HEK293 (cell line): ENCODE results near the gene LCA5L.

Source experiments
- CTCF ChIA-PET: fragments of 350-600 bp; formaldehyde crosslinking; extraction: SDS; loops from one replicate; lab custom pipeline; 2021; ENCODE audit warnings: antibody characterized with exemption; lab: Yijun Ruan, JAX
- POLR2A ChIA-PET: fragments of 300-600 bp; formaldehyde crosslinking; extraction: SDS; loops from one replicate; lab custom pipeline; 2020; ENCODE audit warnings: antibody characterized with exemption, inconsistent platforms; lab: Yijun Ruan, JAX
- H3K27ac ChIP-seq: fragments of 200-500 bp; sonication (Bioruptor generic); 2 replicates; pipeline ENCODE4 v1.5.1; 2014; ENCODE audit warnings: low read depth, low read length, control low read depth, inconsistent platforms; ENCODE audit errors: extremely low read depth
- H3K36me3 ChIP-seq, 2 experiments: fragments of 200-500 bp in 1 of 2; sonication (Bioruptor generic) in 1 of 2; 1 replicate in 1 of 2; 2 replicates in 1 of 2; pipeline ENCODE4 v1.5.1; 2014 to 2017; ENCODE audit warnings: inconsistent platforms in 2 of 2, low read length in 2 of 2; ENCODE audit not compliant: control insufficient read depth in 2 of 2, insufficient read depth in 1 of 2
- H3K4me1 ChIP-seq: fragments of 200-500 bp; sonication (Bioruptor generic); 2 replicates; pipeline ENCODE4 v1.5.1; 2014; ENCODE audit warnings: mild to moderate bottlenecking, low read length, inconsistent platforms; ENCODE audit not compliant: control insufficient read depth, insufficient read depth
- H3K4me3 ChIP-seq: 2 replicates; pipeline ENCODE4 v1.5.1; 2011; ENCODE audit warnings: low read depth, mild to moderate bottlenecking, control low read depth, low read length, moderate library complexity
- H3K9me3 ChIP-seq: fragments of 200-500 bp; sonication (Bioruptor generic); 2 replicates; pipeline ENCODE4 v1.5.1; 2014; ENCODE audit warnings: low read depth, low read length, inconsistent platforms; ENCODE audit not compliant: control insufficient read depth, insufficient read depth
- EGR2 ChIP-seq: fragments of 450-650 bp; formaldehyde crosslinking; IDR thresholded peaks from 2 replicates; pipeline ENCODE4 v1.5.1; 2016; ENCODE audit warnings: low read depth, missing biosample characterization, missing genetic modification characterization
- HOXC10 ChIP-seq: sonication (generic); formaldehyde crosslinking; IDR thresholded peaks from 2 replicates; pipeline ENCODE4 v1.8.1; 2023; ENCODE audit warnings: mild to moderate bottlenecking, missing genetic modification reagents
- MZF1 ChIP-seq: fragments of 450-650 bp; formaldehyde crosslinking; IDR thresholded peaks from 2 replicates; pipeline ENCODE4 v1.5.1; 2017; ENCODE audit warnings: missing biosample characterization, missing genetic modification characterization, borderline replicate concordance
- PRDM1 ChIP-seq: fragments of 450-650 bp; formaldehyde crosslinking; IDR thresholded peaks from 2 replicates; pipeline ENCODE4; 2016; ENCODE audit warnings: missing biosample characterization, missing genetic modification characterization
- REPIN1 ChIP-seq: fragments of 450-650 bp; formaldehyde crosslinking; IDR thresholded peaks from 2 replicates; pipeline ENCODE4 v1.5.1; 2017; ENCODE audit warnings: missing biosample characterization, missing genetic modification characterization, low read depth
- SP3 ChIP-seq: fragments of 450-650 bp; formaldehyde crosslinking; IDR thresholded peaks from 2 replicates; pipeline ENCODE4 v1.5.1; 2016; ENCODE audit warnings: missing biosample characterization, missing genetic modification characterization
- ZBTB1 ChIP-seq: fragments of 450-650 bp; formaldehyde crosslinking; IDR thresholded peaks from 2 replicates; pipeline ENCODE4 v1.5.1; 2016; ENCODE audit warnings: missing biosample characterization, missing genetic modification characterization
- ZBTB26 ChIP-seq: fragments of 450-650 bp; formaldehyde crosslinking; optimal IDR thresholded peaks from 2 replicates; pipeline ENCODE3; 2016; ENCODE audit warnings: missing biosample characterization, mild to moderate bottlenecking, missing genetic modification characterization
- ZNF132 ChIP-seq: fragments of 450-650 bp; formaldehyde crosslinking; IDR thresholded peaks from 2 replicates; pipeline ENCODE4 v1.5.1; 2017; ENCODE audit warnings: missing biosample characterization, missing genetic modification characterization, borderline replicate concordance
- ZNF138 ChIP-seq: fragments of 450-650 bp; formaldehyde crosslinking; IDR thresholded peaks from 2 replicates; pipeline ENCODE4 v1.5.1; 2016; ENCODE audit warnings: missing biosample characterization, missing genetic modification characterization, borderline replicate concordance
- ZNF155 ChIP-seq: fragments of 450-650 bp; formaldehyde crosslinking; IDR thresholded peaks from 2 replicates; pipeline ENCODE4 v1.5.1; 2016; ENCODE audit warnings: missing biosample characterization, missing genetic modification characterization
- ZNF202 ChIP-seq: fragments of 450-650 bp; formaldehyde crosslinking; IDR thresholded peaks from 2 replicates; pipeline ENCODE4 v1.5.1; 2016; ENCODE audit warnings: missing biosample characterization, missing genetic modification characterization, borderline replicate concordance
- ZNF350 ChIP-seq: fragments of 450-650 bp; formaldehyde crosslinking; IDR thresholded peaks from 2 replicates; pipeline ENCODE4 v1.5.0; 2017; ENCODE audit warnings: missing biosample characterization, mild to moderate bottlenecking, missing genetic modification characterization
- ZNF544 ChIP-seq: fragments of 450-650 bp; formaldehyde crosslinking; IDR thresholded peaks from 2 replicates; pipeline ENCODE4 v1.5.0; 2017; ENCODE audit warnings: missing biosample characterization, missing genetic modification characterization
- ZNF548 ChIP-seq: fragments of 450-650 bp; formaldehyde crosslinking; IDR thresholded peaks from 2 replicates; pipeline ENCODE4 v1.5.1; 2016; ENCODE audit warnings: missing biosample characterization, missing genetic modification characterization
- ZNF561 ChIP-seq: fragments of 450-650 bp; IDR thresholded peaks from 2 replicates; pipeline ENCODE4 v1.5.1; 2018; ENCODE audit warnings: missing biosample characterization, missing genetic modification characterization, borderline replicate concordance
- ZNF660 ChIP-seq: fragments of 450-650 bp; IDR thresholded peaks from 2 replicates; pipeline ENCODE4 v1.5.1; 2018; ENCODE audit warnings: missing biosample characterization, mild to moderate bottlenecking, missing genetic modification characterization
- ZSCAN30 ChIP-seq: fragments of 450-650 bp; IDR thresholded peaks from 2 replicates; pipeline ENCODE4 v1.5.1; 2018; ENCODE audit warnings: missing biosample characterization, mild to moderate bottlenecking, missing genetic modification characterization, moderate library complexity
- TF ChIP-seq, protein P1 (sequence below): sonication (generic); formaldehyde crosslinking; IDR thresholded peaks from 2 replicates; pipeline ENCODE4 v1.8.1; 2022; ENCODE audit warnings: mild to moderate bottlenecking, moderate library complexity, missing genetic modification reagents
- TF ChIP-seq, protein P2 (sequence below): fragments of 450-650 bp; formaldehyde crosslinking; IDR thresholded peaks from 2 replicates; pipeline ENCODE4 v1.5.1; 2017; ENCODE audit warnings: missing biosample characterization, missing genetic modification characterization
- TF ChIP-seq, protein P3 (sequence below): fragments of 450-650 bp; IDR thresholded peaks from 2 replicates; pipeline ENCODE4 v1.5.1; 2018; ENCODE audit warnings: missing biosample characterization, mild to moderate bottlenecking, missing genetic modification characterization
- TF ChIP-seq, protein P4 (sequence below): fragments of 450-650 bp; formaldehyde crosslinking; IDR thresholded peaks from 2 replicates; pipeline ENCODE4 v1.5.1; 2016; ENCODE audit warnings: missing biosample characterization, missing genetic modification characterization
- TF ChIP-seq, protein P5 (sequence below): fragments of 450-650 bp; formaldehyde crosslinking; IDR thresholded peaks from 2 replicates; pipeline ENCODE4 v1.5.1; 2016; ENCODE audit warnings: missing biosample characterization, missing genetic modification characterization, borderline replicate concordance
- TF ChIP-seq, protein P6 (sequence below): fragments of 450-650 bp; formaldehyde crosslinking; IDR thresholded peaks from 2 replicates; pipeline ENCODE4 v1.5.1; 2016; ENCODE audit warnings: missing biosample characterization, missing genetic modification characterization

The LCA5L gene

DNA sequence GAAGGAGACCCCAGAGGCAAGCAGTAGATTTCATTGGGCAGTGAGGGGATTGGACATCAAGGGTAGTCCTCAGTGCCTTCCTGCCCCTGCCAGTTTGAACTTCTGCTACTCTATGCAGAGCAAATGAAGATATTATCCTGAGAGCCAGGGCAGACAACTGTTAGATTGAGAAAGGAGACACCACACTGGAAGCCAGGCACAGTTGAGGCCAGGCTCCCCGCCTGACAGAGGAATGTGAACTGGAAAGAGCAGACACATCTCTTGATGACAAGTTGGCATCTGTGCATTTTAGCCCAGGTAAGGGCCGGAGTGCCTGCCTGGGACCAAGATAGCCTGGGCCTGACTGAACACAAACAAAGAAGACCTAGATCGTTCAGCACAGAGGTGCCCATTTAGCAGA lies 22.2 kb upstream of the LCA5L start:
- H3K4me1 ChIP-seq, result no peaks in the 10 kb centered on the region
- H3K4me3 ChIP-seq, result no peak overlapping the region
- no peaks in the 10 kb centered on the region for H3K9me3 ChIP-seq
- POLR2A ChIA-PET, result no interaction called here
- CTCF ChIA-PET, result no interaction called here
- TF ChIP-seq ZNF155 (no peak), ZNF561 (no peak), PRDM1 (no peak), ZBTB1 (tag by site-specific recombination) (no peak), ZNF202 (tag by site-specific recombination) (no peak), HOXC10 (no peak), ZNF548 (tag by site-specific recombination) (no peak), ZNF138 (tag by site-specific recombination) (no peak), EGR2 (tag by site-specific recombination) (no peak), ZNF132 (no peak), SP3 (tag by site-specific recombination) (no peak)
- TF ChIP-seq, protein P1, sequence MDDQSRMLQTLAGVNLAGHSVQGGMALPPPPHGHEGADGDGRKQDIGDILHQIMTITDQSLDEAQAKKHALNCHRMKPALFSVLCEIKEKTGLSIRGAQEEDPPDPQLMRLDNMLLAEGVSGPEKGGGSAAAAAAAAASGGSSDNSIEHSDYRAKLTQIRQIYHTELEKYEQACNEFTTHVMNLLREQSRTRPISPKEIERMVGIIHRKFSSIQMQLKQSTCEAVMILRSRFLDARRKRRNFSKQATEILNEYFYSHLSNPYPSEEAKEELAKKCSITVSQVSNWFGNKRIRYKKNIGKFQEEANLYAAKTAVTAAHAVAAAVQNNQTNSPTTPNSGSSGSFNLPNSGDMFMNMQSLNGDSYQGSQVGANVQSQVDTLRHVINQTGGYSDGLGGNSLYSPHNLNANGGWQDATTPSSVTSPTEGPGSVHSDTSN (CRISPR knock-in tag), result no peak
- TF ChIP-seq, protein P2, sequence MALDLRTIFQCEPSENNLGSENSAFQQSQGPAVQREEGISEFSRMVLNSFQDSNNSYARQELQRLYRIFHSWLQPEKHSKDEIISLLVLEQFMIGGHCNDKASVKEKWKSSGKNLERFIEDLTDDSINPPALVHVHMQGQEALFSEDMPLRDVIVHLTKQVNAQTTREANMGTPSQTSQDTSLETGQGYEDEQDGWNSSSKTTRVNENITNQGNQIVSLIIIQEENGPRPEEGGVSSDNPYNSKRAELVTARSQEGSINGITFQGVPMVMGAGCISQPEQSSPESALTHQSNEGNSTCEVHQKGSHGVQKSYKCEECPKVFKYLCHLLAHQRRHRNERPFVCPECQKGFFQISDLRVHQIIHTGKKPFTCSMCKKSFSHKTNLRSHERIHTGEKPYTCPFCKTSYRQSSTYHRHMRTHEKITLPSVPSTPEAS, result no peak
- TF ChIP-seq, protein P3, sequence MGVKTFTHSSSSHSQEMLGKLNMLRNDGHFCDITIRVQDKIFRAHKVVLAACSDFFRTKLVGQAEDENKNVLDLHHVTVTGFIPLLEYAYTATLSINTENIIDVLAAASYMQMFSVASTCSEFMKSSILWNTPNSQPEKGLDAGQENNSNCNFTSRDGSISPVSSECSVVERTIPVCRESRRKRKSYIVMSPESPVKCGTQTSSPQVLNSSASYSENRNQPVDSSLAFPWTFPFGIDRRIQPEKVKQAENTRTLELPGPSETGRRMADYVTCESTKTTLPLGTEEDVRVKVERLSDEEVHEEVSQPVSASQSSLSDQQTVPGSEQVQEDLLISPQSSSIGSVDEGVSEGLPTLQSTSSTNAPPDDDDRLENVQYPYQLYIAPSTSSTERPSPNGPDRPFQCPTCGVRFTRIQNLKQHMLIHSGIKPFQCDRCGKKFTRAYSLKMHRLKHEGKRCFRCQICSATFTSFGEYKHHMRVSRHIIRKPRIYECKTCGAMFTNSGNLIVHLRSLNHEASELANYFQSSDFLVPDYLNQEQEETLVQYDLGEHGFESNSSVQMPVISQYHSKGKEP, result no peak
- H3K27ac ChIP-seq, result no peak overlapping the region
- H3K36me3 ChIP-seq, result no peaks in the 10 kb centered on the region

DNA sequence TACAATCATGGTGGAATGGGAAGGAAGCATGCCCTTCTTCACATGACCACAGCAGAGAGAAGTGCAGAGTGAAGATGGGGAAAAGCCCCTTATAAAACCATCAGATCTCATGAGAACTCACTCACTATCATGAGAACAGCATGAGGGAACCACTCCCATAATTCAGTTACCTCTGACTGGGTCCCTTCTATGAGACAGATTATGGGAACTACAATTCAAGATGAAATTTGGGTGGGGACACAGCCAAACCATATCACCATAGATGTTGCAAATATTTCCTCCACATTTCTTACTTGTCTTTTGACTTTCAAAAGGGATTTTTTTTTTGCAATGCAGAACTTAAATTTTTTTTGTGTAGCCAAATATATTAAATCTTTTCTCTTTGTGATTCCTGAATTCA lies 21.0 kb upstream of the LCA5L start:
- POLR2A ChIA-PET, result no interaction called here
- CTCF ChIA-PET, result no interaction called here
- Histone ChIP-seq H3K4me1 (no peaks in the 10 kb centered on the region), H3K9me3 (no peaks in the 10 kb centered on the region), H3K27ac (no peak overlapping the region), H3K36me3 (no peaks in the 10 kb centered on the region), H3K4me3 (no peak overlapping the region)
- TF ChIP-seq, protein P4, sequence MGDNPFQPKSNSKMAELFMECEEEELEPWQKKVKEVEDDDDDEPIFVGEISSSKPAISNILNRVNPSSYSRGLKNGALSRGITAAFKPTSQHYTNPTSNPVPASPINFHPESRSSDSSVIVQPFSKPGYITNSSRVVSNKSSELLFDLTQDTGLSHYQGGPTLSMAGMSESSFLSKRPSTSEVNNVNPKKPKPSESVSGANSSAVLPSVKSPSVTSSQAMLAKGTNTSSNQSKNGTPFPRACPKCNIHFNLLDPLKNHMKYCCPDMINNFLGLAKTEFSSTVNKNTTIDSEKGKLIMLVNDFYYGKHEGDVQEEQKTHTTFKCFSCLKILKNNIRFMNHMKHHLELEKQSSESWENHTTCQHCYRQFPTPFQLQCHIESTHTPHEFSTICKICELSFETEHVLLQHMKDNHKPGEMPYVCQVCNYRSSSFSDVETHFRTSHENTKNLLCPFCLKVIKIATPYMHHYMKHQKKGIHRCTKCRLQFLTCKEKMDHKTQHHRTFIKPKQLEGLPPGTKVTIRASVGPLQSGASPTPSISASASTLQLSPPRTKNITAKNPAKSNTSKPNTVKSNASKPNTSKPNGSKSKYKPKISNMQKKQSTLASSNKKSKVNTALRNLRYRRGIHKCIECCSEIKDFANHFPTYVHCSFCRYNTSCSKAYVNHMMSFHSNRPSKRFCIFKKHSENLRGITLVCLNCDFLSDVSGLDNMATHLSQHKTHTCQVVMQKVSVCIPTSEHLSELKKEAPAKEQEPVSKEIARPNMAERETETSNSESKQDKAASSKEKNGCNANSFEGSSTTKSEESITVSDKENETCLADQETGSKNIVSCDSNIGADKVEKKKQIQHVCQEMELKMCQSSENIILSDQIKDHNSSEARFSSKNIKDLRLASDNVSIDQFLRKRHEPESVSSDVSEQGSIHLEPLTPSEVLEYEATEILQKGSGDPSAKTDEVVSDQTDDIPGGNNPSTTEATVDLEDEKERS (tag by site-specific recombination), result no peak
- TF ChIP-seq, protein P5, sequence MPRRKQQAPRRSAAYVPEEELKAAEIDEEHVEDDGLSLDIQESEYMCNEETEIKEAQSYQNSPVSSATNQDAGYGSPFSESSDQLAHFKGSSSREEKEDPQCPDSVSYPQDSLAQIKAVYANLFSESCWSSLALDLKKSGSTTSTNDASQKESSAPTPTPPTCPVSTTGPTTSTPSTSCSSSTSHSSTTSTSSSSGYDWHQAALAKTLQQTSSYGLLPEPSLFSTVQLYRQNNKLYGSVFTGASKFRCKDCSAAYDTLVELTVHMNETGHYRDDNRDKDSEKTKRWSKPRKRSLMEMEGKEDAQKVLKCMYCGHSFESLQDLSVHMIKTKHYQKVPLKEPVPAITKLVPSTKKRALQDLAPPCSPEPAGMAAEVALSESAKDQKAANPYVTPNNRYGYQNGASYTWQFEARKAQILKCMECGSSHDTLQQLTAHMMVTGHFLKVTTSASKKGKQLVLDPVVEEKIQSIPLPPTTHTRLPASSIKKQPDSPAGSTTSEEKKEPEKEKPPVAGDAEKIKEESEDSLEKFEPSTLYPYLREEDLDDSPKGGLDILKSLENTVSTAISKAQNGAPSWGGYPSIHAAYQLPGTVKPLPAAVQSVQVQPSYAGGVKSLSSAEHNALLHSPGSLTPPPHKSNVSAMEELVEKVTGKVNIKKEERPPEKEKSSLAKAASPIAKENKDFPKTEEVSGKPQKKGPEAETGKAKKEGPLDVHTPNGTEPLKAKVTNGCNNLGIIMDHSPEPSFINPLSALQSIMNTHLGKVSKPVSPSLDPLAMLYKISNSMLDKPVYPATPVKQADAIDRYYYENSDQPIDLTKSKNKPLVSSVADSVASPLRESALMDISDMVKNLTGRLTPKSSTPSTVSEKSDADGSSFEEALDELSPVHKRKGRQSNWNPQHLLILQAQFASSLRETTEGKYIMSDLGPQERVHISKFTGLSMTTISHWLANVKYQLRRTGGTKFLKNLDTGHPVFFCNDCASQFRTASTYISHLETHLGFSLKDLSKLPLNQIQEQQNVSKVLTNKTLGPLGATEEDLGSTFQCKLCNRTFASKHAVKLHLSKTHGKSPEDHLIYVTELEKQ (tag by site-specific recombination), result no peak
- TF ChIP-seq ZNF544 (tag by site-specific recombination), result no peak
- TF ChIP-seq, protein P6, sequence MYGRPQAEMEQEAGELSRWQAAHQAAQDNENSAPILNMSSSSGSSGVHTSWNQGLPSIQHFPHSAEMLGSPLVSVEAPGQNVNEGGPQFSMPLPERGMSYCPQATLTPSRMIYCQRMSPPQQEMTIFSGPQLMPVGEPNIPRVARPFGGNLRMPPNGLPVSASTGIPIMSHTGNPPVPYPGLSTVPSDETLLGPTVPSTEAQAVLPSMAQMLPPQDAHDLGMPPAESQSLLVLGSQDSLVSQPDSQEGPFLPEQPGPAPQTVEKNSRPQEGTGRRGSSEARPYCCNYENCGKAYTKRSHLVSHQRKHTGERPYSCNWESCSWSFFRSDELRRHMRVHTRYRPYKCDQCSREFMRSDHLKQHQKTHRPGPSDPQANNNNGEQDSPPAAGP (tag by site-specific recombination), result no peak
- no peak for TF ChIP-seq ZNF350 (tag by site-specific recombination)
- TF ChIP-seq ZNF660, result no peak
- TF ChIP-seq MZF1 (tag by site-specific recombination), result no peak
- no peak for TF ChIP-seq REPIN1 (tag by site-specific recombination)
- TF ChIP-seq ZSCAN30 (tag by site-specific recombination), result no peak
- TF ChIP-seq ZBTB26 (tag by site-specific recombination), result no peak
